Activated T-helper 2 cell treated with anti-CD3 and anti-CD28 coated beads, Interferon-gamma antibody, Interleukin-2, Interleukin-4, amounts not matched to agents 10 μg/mL and 5 μg/mL and 100 μg/mL, durations not matched to agents 14 hours and 24 hours and 36 hours (primary cell): ENCODE measurements around the gene STAM2. TPM values are rescaled to one million over a fixed set of nuclear protein-coding genes. Genes with fewer than 3 reads are reported as not detected.
"Not testable (repeated sequence)": the region's sequence is repeated elsewhere in the genome, so short reads cannot be mapped to it uniquely, and the experiment has no call there.

ENCODE experiments used
- DNase-seq: peaks from one replicate; pipeline ENCODE4 v3.0.0; 2021; ENCODE audit warnings: low spot score
- H3K27ac Mint-ChIP-seq: one replicate; pipeline ENCODE4 v1.8.0; 2021; ENCODE audit warnings: mixed read lengths
- H3K27me3 Mint-ChIP-seq: one replicate; pipeline ENCODE4 v1.8.0; 2021; ENCODE audit warnings: low read depth, mixed read lengths
- H3K36me3 Mint-ChIP-seq: one replicate; pipeline ENCODE4 v1.8.0; 2021; ENCODE audit warnings: low read depth, mixed read lengths
- H3K4me1 Mint-ChIP-seq: one replicate; pipeline ENCODE4 v1.8.0; 2021; ENCODE audit warnings: low read depth, mixed read lengths
- H3K4me3 Mint-ChIP-seq: one replicate; pipeline ENCODE4 v1.8.0; 2021; ENCODE audit warnings: low read depth, mild to moderate bottlenecking, moderate library complexity, mixed read lengths
- H3K9me3 Mint-ChIP-seq: one replicate; pipeline ENCODE4 v1.8.0; 2021; ENCODE audit warnings: mixed read lengths
- intact Hi-C: fragments of 100-400 bp; cut with micrococcal nuclease; formaldehyde crosslinking; loops from one replicate; pipeline ENCODE4 v1.15.1; 2023
- total RNA-seq: library from RNA; stranded (reverse); gene quantifications from 2 replicates; pipeline ENCODE4 v1.2.3, GENCODE V29; 2022

STAM2 gene
- total RNA-seq, 1 donor from 2014 or later: 15.9 TPM

DNA sequence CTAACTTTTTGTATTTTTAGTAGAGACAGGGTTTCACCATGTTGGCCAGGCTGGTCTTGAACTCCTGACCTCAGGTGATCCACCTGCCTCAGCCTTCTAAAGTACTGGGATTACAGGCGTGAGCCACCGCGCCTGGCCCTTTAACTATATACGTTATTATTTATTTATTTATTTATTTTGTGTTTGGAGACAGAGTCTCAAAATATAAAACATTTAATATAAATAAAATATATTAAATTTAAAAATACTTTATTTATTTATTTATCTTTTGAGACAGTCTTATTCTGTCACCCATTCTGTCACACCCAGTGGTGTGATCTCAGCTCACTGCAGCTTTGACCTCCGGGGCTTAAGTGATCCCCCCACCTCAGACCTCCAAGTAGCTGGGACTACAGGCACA lies 11.2 kb upstream of the STAM2 start:
- H3K36me3 Mint-ChIP-seq, intact Hi-C loops, H3K4me3 Mint-ChIP-seq, DNase-seq, H3K9me3 Mint-ChIP-seq, H3K27ac Mint-ChIP-seq: not testable (repeated sequence)
- Mint-ChIP-seq H3K4me1 (peaks cover 12% of the 10 kb centered on the region), H3K27me3 (peaks cover 21% of the 10 kb centered on the region)

DNA sequence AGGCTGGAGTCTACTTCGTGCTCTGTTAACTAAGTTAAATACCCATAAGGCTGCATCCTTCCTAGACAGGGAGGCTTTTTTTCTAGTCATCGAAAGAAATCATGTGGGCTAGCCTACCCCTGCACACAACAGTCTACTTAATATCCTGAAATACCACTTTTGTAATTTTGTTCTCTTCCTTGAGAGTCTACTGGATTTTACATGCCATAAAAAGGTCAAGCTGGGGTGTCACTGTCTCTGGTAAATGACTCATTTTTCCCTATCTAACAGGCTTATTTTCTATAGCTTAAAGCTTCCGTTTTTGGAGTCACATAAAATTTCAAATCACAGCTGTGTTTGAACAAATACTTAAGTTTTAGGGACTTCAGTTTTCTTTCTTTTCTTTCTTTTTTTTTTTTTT lies 10.7 kb upstream of the STAM2 start:
- no peaks in the 10 kb centered on the region for H3K36me3 Mint-ChIP-seq
- no peak for DNase-seq
- H3K27me3 Mint-ChIP-seq: peaks cover 22% of the 10 kb centered on the region
- H3K27ac Mint-ChIP-seq: no peak overlapping the region
- H3K9me3 Mint-ChIP-seq: peaks cover 3% of the 10 kb centered on the region
- intact Hi-C loops: no loop called here
- H3K4me1 Mint-ChIP-seq: peaks cover 12% of the 10 kb centered on the region
- no peak overlapping the region for H3K4me3 Mint-ChIP-seq

DNA sequence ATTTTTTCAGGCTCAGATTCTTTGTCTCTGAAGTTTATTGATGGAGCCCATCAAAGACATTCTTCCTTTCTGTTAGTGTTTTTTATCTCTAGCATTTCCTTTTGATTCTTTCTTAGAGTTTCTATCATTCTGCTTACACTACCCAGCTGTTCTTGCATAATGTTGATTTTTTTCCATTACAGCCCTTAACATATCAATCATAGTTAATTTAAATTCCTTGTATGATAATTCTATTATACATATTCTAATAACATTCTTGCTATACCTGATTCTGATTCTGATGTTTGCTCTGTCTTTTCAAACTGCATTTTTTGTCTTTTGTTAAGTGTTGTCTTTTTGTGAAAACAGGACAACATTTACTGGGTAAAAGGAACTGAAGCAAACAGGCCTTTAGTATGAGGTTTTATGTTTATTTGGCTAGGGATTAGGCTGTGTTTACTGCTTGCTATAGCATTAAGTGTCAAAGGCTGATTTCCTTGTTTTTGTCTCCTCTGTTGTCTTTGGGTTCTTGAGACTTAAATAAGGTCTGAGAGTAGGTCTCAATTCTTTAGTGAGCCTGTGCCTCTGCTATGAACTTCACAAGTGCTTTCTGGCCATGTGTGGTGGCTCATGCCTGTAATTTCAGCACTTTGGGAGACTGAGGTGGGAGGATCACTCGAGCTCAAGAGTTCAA lies 8.0 kb upstream of the STAM2 start:
- DNase-seq: no peak
- Mint-ChIP-seq H3K36me3 (no peaks in the 10 kb centered on the region), H3K27me3 (peaks cover 26% of the 10 kb centered on the region), H3K27ac (no peak overlapping the region), H3K4me1 (peaks cover 12% of the 10 kb centered on the region), H3K4me3 (no peak overlapping the region), H3K9me3 (peaks cover 3% of the 10 kb centered on the region)
- intact Hi-C loops: no loop called here

DNA sequence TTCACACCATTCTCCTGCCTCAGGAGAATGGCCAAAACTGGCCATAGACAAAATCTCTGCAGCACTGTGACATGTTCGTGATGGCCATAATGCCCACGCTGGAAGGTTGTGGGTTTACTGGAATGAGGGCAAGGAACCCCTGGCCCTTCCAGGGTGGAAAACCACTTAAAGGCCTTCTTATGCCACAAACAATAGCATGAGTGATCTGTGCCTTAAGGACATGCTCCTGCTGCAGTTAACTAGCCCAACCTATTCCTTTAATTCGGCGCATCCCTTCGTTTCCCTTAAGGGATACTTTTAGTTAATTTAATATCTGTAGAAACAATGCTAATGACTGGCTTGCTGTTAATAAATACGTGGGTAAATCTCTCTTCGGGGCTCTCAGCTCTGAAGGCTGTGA lies 2.1 kb upstream of the STAM2 start:
- DNase-seq: not testable (repeated sequence)
- peaks cover 20% of the 10 kb centered on the region for H3K4me1 Mint-ChIP-seq

DNA sequence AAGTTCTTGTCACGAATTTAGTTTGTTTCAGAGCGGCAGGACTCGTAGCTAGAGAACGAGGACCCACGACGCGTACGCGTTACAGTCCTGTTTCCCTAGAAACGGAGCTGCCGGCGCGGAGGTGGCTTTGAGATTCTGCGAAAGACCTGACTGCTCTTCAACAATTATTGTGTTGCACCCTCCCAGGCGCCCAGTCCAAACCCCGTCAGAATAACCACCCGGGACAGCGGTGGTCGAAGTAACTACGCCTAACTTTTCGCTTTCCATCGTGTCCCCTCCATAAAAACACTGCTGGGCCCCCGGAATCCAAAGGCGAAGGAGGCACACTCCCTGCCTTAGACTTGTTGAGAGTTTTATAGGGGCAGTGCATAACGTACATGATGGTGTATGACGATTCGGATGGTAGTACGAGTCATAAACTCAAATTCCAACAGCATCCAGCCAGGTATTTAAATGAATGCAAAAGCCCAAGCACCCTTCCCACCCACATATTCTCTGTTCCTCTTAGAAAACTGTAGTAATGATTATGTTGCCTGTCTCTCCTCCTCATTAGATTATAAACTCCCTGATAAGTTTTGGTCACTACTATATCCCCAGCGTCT lies 651 bp upstream of the STAM2 start:
- peaks cover 4% of the 10 kb centered on the region for H3K36me3 Mint-ChIP-seq
- H3K27me3 Mint-ChIP-seq: peaks cover 4% of the 10 kb centered on the region
- intact Hi-C loops: loop anchor here (1.0 to 2.0 kb wide), 4 partner anchors 139 to 459 kb away; partner anchors contain the start of gene FMNL2
- peak overlapping the region; percentile 96 for H3K27ac Mint-ChIP-seq
- H3K9me3 Mint-ChIP-seq: no peaks in the 10 kb centered on the region
- peak overlapping the region; percentile 92 for H3K4me3 Mint-ChIP-seq
- H3K4me1 Mint-ChIP-seq: peaks cover 29% of the 10 kb centered on the region
- DNase-seq: no peak

More for the DNA sequence above, 2.1 kb upstream of the STAM2 start:
- H3K36me3 Mint-ChIP-seq, H3K4me3 Mint-ChIP-seq, H3K9me3 Mint-ChIP-seq, H3K27ac Mint-ChIP-seq: not testable (repeated sequence)
- intact Hi-C loops: loop anchor here (2.0 kb wide), 2 partner anchors 141 to 237 kb away; no protein-coding TSS in a partner anchor
- peaks cover 12% of the 10 kb centered on the region for H3K27me3 Mint-ChIP-seq

DNA sequence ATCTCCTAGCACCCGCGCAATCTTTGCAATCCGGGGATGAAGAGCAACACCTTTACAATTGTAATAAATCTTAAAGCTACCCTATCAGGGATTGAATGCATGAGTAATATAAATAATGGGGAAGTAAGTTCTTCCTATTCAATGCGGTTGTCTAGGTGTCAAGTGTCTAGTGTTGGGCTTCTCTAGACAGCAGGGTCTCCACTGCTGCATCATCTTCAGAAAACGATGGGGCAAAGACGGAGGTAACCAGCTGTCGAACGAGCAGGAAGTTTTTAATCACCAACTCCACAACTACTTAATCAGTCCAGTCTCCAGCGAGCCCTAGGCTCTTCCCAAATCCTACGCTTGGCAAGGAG lies 573 bp downstream of the STAM2 start:
- H3K27ac Mint-ChIP-seq: peak overlapping the region; percentile 96
- peaks cover 2% of the 10 kb centered on the region for H3K27me3 Mint-ChIP-seq
- H3K4me3 Mint-ChIP-seq: peak overlapping the region; percentile 92
- peaks cover 4% of the 10 kb centered on the region for H3K36me3 Mint-ChIP-seq
- H3K9me3 Mint-ChIP-seq: no peaks in the 10 kb centered on the region
- DNase-seq: no peak
- intact Hi-C loops: loop anchor here (1.0 to 2.0 kb wide), 3 partner anchors 232 to 542 kb away; partner anchors contain the start of gene PRPF40A
- H3K4me1 Mint-ChIP-seq: peaks cover 29% of the 10 kb centered on the region

DNA sequence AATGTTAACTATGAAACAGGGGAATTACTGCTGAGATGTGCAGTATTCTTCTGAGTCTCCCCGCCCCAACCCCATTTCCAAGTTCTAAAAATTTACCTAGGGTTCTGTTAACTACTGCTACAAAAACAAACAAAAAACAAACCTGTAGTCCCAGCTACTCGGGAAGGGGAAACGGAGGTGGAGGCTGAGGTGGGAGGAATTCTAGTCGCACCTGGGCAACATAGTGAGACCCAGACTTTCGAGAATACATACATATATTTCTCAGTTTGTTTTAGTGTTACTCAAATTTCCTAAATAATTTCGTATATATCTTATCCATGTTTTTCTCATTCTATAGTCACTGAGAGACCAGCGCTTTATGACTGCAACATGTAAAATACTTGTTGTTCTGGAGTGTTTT lies 989 bp downstream of the STAM2 start:
- Mint-ChIP-seq H3K4me1 (peaks cover 29% of the 10 kb centered on the region), H3K36me3 (peaks cover 4% of the 10 kb centered on the region), H3K4me3 (peak overlapping the region; percentile 92), H3K27ac (peak overlapping the region; percentile 96), H3K9me3 (no peaks in the 10 kb centered on the region), H3K27me3 (no peaks in the 10 kb centered on the region)
- intact Hi-C loops: loop anchor here (2.0 kb wide), 2 partner anchors 232 to 542 kb away; partner anchors contain the start of gene PRPF40A
- DNase-seq: no peak

DNA sequence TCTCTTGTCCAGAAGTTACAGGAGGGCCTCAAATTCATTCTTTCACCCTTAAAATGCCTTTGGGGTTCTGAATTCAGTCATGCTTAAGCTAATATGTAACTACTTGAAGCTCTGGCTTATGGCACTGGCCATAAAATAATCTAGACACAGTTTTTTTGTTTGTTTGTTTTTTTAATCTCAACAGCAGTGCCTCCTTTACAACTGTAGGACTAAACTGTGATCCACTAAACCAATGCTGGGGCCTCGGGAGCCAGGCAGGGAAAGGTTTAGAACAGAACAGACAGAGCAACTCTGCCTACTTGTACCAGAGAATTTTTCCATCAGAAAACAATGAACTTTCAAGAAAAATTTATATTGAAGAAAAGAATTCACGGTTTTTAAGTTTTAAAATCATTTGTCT lies 1.7 kb downstream of the STAM2 start:
- no peaks in the 10 kb centered on the region for H3K27me3 Mint-ChIP-seq
- peak overlapping the region; percentile 92 for H3K4me3 Mint-ChIP-seq
- H3K4me1 Mint-ChIP-seq: peaks cover 33% of the 10 kb centered on the region
- H3K9me3 Mint-ChIP-seq: no peaks in the 10 kb centered on the region
- H3K36me3 Mint-ChIP-seq: peaks cover 8% of the 10 kb centered on the region
- no peak for DNase-seq
- intact Hi-C loops: loop anchor here (2.0 kb wide), 2 partner anchors 233 to 543 kb away; partner anchors contain the start of gene PRPF40A
- no peak overlapping the region for H3K27ac Mint-ChIP-seq

DNA sequence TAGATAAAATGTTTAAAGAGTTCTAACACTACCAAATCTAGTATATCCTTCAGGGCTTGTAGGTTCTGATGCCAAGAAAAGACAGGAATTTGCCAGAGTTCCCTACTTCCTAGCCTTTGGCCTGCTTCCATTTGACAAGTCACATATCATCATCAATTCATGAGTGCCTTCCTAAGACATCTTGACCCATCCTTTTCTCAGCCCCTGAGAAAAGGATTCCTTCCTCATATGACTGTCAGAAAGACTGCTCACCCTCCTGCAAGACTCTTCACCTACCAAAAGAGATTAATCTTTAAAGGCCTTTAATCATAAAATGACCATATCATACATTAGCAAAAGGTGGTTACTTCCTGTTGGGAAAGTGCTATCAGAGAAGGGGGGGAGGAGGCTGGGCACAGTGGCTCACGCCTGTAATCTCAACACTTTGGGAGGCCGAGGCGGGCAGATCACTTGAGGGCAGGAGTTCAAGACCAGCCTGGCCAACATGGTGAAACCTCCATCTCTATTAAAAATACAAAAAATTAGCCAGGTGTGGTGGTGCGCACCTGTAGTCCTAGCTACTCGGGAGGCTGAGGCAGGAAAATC lies 3.3 kb downstream of the STAM2 start:
- H3K36me3 Mint-ChIP-seq, DNase-seq, intact Hi-C loops, H3K27ac Mint-ChIP-seq, H3K9me3 Mint-ChIP-seq, H3K4me3 Mint-ChIP-seq, H3K27me3 Mint-ChIP-seq: not testable (repeated sequence)
- peaks cover 37% of the 10 kb centered on the region for H3K4me1 Mint-ChIP-seq

DNA sequence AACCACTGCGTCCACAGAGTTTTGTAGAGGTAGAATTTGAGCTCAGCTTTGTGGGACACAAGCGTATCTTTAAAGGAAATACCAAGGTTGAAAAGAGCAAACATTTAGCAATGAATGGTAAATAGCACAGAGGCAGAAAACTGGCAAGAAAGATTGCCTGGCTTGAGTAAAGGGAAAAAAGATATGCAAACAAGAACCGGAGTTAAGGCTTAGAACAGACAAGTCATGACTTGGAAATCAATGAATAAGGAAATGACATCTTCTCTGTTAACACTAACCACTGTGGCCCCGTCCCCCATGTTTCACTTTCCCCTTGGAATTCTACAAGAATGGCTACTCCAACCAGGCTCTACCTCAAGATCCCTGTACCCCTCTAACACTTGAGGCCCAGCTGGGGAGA lies 3.8 kb downstream of the STAM2 start:
- Mint-ChIP-seq H3K9me3 (no peaks in the 10 kb centered on the region), H3K27me3 (no peaks in the 10 kb centered on the region), H3K4me3 (no peak overlapping the region), H3K27ac (no peak overlapping the region), H3K36me3 (peaks cover 8% of the 10 kb centered on the region), H3K4me1 (peaks cover 42% of the 10 kb centered on the region)
- intact Hi-C loops: no loop called here
- DNase-seq: no peak

DNA sequence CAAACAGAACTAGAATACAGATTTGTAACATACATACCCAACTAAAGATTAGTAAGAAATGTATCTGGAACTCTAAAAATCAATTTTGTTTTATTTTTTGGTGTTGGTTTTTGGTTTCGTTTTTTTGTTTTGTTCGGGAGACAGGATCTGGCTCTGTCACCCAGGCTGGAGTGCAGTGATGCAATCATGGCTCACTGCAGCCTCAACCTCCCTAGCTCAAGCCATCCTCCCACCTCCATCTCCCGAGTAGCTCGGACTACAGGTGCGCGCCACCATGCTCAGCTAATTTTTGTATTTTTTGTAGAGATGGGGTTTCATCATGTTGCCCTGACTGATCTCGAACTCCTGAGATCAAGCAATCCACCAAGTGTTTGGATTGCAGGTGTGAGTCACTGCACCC lies 6.4 kb downstream of the STAM2 start:
- H3K27ac Mint-ChIP-seq, H3K36me3 Mint-ChIP-seq, H3K27me3 Mint-ChIP-seq, H3K4me3 Mint-ChIP-seq, DNase-seq, intact Hi-C loops, H3K9me3 Mint-ChIP-seq: not testable (repeated sequence)
- peaks cover 36% of the 10 kb centered on the region for H3K4me1 Mint-ChIP-seq

DNA sequence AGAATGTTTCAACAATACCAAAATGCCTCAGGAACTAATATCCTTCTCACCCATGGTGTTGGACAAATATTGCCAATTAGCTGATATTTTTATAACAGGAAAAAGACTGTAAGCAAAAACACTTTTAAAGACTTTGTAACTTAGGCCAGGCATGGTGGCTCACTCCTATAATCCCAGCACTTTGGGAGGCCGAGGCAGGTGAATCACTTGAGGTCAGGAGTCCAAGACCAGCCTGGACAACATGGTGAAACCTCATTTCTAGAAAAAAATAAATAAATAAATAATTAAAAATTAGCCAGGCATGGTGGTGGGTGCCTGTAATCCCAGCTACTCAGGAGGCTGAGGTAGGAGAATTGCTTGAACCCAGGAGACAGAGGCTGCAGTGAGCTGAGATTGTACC lies 8.1 kb downstream of the STAM2 start:
- peaks cover 30% of the 10 kb centered on the region for H3K4me1 Mint-ChIP-seq

DNA sequence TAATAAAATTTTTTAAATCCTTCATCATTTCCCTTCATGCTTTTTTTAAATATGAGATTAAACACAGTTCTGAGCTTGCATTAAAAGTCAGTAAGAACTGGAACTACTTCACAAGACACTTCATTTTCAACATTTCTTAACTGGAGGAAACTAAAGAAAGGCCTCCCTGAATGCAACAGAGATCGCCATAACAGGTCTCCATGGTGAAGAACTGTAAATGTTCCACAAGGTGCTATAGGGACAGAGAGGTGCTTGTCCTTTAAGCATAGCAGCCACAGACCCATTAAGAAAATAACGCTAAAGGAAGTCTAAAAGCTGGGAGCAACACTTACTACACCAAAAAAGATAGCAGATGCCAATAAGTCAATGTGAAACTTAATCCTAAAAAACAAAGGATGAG lies 8.5 kb downstream of the STAM2 start:
- Mint-ChIP-seq H3K9me3 (no peaks in the 10 kb centered on the region), H3K36me3 (peaks cover 4% of the 10 kb centered on the region), H3K4me3 (no peak overlapping the region), H3K27me3 (no peaks in the 10 kb centered on the region), H3K4me1 (peaks cover 26% of the 10 kb centered on the region), H3K27ac (no peak overlapping the region)
- DNase-seq: no peak
- intact Hi-C loops: no loop called here

More for the DNA sequence above, 8.1 kb downstream of the STAM2 start:
- DNase-seq, H3K36me3 Mint-ChIP-seq, H3K27ac Mint-ChIP-seq, H3K9me3 Mint-ChIP-seq, H3K27me3 Mint-ChIP-seq, H3K4me3 Mint-ChIP-seq, intact Hi-C loops: not testable (repeated sequence)
